NAMALWA (cell line): Measurements from ENCODE around the gene RRBP1.

Source experiments
- DNase-seq: peaks from one replicate; pipeline ENCODE4 v3.0.0-alpha.2; 2015; ENCODE audit warnings: low spot score

Gene RRBP1

GRCh38 chr20:17647391-17648314 is 34.4 kb downstream of the RRBP1 start:
- DNase-seq, result no peak

GRCh38 chr20:17646961-17647301 is 35.1 kb downstream of the RRBP1 start:
- DNase-seq, result peak; percentile 10

DNA sequence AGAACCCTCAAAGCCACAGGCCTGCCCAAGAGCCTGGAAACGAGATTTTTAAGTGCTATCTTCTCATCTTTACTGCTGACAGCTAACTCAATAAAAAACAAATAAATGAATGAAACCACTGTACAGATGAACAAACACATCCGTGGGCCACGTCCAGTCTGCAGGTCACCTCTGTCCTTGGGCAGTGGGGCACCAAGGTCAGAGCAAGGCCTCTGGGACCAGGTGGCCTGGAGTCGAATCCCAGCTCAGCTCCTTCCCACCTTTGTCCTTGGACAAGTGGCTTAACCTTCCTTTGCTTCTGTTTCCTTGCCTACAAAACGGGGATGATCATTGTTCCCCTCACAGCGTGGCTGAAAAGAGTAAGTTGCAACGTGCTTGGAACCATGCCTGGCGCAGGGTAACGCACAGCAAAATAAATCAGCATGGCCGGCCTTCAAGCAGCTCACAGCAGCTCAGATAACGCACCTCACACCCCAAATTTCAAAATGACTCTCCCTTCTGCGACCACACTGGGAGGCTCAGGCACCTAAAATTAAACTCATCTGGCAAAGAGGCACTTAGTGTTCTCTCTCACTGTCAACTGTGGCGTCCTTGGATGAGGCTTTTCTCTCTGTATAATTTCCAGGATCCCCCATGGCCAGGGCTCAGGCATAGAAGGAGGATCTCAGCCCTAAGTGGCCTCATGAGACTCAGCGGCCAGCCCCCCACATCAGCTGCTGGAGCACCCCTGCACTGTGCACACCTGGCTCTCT is 35.7 kb downstream of the RRBP1 start:
- no peak for DNase-seq

- DNase-seq, result no peak
Measured at GRCh38 chr20:17645546-17646208, 36.4 kb downstream of the RRBP1 start.

- DNase-seq, result no peak
Measured at GRCh38 chr20:17645010-17645409, 37.0 kb downstream of the RRBP1 start.

GRCh38 chr20:17644451-17644850 is 37.6 kb downstream of the RRBP1 start:
- no peak for DNase-seq

GRCh38 chr20:17643531-17644188 is 38.4 kb downstream of the RRBP1 start:
- no peak for DNase-seq

DNA sequence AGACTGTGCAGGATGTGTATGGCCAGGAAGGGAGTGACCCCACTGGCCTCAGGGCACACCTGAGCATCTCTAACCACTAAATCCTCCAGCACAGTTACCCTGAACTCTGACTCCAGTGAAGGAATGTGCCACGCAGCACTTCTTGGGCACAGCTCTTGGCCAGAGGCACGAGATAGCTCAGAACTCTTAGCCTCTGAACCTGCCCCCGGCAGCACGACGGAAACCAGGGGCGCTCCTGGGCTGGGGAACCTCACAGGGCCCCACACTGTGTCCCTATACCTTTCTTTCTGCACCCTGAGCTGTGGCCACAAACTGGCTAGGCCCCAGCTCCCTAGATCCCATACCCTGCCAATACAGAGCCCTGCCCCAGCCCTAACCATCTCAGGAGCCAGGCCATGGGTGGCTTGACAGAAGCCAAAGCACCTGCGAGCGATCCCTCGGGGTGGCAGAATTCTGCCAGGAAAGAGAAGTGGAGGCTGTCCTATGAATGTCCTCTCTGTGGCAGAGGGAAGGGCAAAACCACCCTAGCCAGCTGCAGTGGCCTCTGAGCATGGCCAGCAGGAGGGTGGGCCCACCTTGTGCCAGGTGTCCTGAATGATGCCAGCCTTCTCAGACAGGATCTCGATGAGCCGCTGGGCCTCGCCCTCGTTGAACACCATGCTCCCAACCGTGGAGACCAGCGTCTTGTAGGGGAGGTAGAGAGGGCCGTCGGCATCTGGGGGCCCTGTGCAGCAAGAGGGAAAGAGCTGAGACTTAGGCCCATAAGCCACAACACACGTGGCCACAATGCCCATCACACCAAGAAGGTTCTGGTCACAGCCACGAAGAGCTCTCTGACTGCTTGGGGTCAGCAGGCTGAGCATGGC is 39.4 kb downstream of the RRBP1 start:
- DNase-seq, result no peak

DNA sequence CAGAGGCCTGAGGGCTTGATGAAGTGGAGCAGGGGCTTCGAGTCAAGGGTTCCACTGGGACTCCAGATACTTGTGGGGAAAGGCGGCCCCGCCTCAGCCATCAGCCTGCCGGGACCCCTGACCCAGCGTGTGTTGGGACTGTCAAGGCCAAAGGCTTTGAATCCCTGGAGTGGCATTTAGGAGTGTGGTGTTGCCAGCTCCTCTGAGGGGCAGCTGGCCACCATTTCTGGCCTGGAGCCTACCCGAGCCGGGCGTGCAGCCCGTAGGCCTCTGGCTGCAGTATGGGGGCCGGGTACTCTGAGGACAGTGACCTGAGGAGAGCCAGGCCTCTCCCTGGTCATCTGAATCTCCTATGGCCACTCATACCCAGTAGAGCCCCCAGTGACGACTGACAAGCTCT is 40.0 kb downstream of the RRBP1 start:
- no peak for DNase-seq

DNA sequence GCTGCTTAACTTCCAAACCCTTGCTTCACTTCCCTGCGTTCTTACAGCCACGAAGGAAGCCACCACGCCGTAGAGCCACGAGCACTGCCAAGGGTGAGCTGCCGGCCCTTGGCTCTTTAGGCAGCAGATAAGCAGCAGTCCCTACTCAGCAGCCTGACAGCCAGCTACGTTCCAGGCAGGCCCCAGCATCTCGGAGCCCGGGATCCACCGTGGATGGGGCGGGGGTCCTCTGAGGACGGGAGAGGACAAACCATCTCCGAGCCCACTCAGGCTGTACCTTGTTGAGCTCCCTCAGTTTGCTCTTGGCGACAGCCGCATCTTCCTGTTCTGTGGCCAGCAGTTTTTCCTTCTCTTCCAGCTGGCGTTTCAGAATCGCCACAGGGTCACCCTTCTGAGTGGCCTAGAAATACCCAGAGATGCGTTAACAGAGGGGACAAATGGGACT is 40.5 kb downstream of the RRBP1 start:
- DNase-seq, result no peak

DNA sequence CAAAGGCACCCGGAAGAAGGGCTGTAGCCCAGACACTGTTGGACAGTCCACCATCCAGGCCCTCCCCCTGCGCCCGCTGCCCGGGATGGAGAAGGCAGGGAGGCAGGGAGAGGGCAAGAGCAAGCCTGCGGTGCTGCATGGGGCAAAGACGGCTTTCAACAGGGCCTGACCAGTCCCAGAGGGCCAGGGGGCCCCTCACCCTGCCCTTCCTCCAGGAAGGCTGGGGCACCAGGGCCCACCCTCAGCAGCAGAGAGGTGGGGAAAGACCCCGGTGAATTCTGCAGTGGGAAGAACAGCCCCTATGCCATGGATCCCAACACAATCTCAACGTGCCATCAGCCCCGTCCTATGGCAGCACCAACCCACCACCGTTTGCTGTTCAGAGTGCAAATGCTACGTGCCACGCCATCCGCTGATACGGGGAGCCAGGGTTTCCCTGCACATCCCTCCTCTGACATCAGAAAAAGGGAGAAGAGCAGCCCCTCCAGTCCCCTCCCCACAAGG is 41.1 kb downstream of the RRBP1 start:
- no peak for DNase-seq

- no peak for DNase-seq
Measured at GRCh38 chr20:17640146-17640874, 41.7 kb downstream of the RRBP1 start.

DNA sequence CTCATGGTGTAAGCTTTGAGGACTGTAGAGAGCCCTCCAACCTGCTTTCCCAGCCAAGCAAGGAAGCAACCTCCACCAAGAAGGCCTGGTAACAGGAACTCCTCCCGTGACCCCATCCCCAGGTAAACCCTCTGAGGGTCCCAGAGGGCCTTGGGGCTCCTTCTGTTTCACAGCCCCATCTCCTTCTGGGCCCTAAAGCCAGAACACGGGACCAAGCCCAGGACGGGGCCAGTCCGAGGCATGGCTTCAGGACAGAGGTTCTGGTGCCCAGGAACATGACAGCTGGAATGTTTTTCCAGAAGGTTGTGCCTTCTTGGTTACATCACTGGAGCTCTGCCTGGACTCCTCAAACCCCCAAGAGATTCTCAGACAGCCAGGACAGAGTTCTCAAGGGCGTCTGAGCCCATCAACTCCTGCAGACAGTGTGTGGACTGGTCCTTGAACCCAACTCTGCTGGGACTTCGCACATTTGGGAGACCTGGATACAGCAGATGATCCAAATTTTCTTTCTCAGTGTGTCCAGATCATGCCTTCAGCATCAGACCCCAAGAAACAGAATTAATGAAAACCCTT is 43.1 kb downstream of the RRBP1 start:
- no peak for DNase-seq

DNA sequence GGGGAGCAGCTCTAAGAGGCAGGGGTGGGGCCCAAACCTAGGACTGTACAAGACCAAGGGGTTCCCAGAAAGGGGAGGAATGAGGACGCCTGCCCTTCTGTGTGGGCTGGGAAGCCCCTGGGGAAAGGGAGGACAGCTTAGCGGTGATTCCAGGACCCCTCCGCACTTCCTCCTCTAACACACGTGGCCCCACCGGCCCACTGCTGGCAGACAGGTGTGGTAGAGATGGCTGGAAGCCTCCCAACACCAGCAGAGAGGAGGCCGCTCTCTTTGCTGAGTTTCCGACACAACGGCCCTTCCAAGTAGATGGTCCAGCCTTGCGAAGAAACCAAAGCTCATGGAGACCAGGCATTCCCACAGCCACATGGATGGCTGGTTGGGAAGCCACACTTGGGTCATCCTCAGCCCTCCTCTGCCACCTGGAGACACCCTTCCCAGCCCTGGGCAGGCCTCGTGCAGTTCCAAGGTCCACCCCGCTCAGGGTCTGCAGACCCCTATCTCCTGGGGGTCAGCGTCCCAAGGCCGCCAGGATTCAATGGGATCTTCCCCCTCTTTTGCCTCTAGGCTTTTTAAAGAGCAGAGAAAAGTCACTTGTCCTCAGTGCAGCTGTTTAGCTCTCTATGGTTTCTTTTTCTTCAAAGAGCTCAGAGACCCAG is 43.9 kb downstream of the RRBP1 start:
- DNase-seq, result no peak

DNA sequence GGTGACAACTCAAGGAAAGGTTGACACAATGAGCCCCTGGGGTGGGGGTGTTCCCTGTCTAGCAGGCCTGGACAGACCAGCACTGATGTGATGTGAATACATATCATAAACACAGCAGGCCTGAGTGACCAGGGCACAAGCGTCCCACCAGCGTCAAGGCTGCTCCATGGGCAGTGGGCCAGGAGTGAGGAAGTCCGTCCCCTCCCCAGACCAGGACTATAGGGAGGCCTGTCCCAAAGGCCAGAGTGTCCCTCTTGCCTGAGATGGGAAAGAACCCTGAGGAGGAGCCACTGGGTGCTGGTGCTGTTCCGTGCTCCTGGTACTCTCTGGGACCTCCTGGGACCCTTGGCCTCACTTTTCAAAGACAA is 44.6 kb downstream of the RRBP1 start:
- no peak for DNase-seq

DNA sequence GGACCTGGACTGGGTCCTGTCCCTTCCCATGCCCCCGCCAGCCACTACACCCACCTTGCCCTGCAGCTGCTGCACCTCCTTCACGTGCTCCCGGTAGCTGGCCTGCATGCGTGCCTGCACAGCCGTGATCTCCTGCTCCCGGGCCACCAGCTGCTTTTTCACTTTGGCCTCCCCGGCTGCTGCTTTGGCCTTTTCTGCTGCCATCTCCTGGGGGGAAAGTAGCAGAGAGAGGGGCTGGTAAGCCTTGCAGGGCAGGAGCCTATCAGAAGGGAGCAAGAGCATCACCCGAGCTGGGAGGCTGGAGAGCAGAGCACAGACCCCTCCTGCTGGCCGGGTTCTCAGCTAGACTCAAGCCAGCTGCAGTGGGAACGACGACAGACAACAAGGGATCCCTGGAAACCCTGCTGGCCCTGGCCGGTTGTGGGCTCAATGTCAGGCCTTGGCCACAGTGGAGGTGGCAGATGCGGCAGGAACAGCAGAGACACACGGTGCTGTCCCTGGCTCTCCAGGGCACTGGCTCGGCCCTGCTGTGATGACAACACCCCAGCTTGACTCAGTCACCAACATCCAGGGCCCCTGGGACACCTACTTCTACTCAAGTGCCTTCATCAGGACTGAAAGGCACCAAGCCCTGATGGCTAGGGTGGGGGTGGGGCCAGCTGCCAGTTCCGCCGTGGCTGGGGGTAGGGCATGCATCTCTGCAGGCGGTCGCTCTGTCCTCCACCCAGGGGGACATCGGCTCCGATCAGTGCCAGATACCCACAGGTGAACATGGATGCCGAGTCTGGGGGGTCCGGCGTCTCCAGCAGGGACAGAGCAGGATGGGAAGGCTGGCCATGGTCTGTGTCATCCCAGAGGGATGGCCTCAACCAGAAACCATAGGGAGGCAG is 45.3 kb downstream of the RRBP1 start:
- DNase-seq, result no peak

GRCh38 chr20:17635332-17636244 is 46.5 kb downstream of the RRBP1 start:
- DNase-seq, result no peak
